PC-3 (cell line): ENCODE measurements around the gene NEDD4L. TPM values are rescaled to one million over a fixed set of nuclear protein-coding genes. Genes with fewer than 3 reads are reported as not detected.

ENCODE experiments used
- ATAC-seq: fragments of 200-7000 bp; cut with Tn5 transposase; 2 replicates; pipeline ENCODE4 v1.9.1; 2020; ENCODE audit warnings: mild to moderate bottlenecking, moderate library complexity
- BruUV-seq: library from RNA; stranded (reverse); fragments of 400-500 nt; replicated peaks from 2 replicates; lab custom pipeline; 2021; lab: Mats Ljungman, UMichigan
- CTCF ChIA-PET: fragments of 300-600 bp; sonication (Branson Sonifier 250); formaldehyde crosslinking; loops from one replicate; lab custom pipeline; 2022; ENCODE audit warnings: antibody characterized with exemption; lab: Charles Lee
- POLR2A ChIA-PET: fragments of 300-600 bp; sonication (Branson Sonifier 250); formaldehyde crosslinking; loops from one replicate; lab custom pipeline; 2022; ENCODE audit warnings: antibody characterized with exemption; ENCODE audit not compliant: unreplicated experiment; lab: Charles Lee
- DNase-seq: peaks from one replicate; pipeline ENCODE4 v3.0.0-alpha.2; 2015
- H2AFZ ChIP-seq: fragments of 300-600 bp; sonication (generic); 2 replicates; pipeline ENCODE4 v1.6.0; 2016; ENCODE audit warnings: antibody characterized with exemption, low read length
- H3F3A ChIP-seq: fragments of 300-600 bp; sonication (generic); one replicate; pipeline ENCODE4 v1.6.0; 2017; ENCODE audit warnings: antibody characterized with exemption, low read length, control low read depth, mild to moderate bottlenecking; ENCODE audit not compliant: unreplicated experiment
- H3K27ac ChIP-seq: fragments of 300-600 bp; sonication (generic); 2 replicates; pipeline ENCODE4 v1.5.1; 2016; ENCODE audit warnings: mild to moderate bottlenecking, low read length
- H3K27me3 ChIP-seq: fragments of 300-600 bp; sonication (generic); 2 replicates; pipeline ENCODE4 v1.6.1; 2016; ENCODE audit warnings: low read length, mixed read lengths
- H3K36me3 ChIP-seq: fragments of 300-600 bp; sonication (generic); 2 replicates; pipeline ENCODE4 v1.6.1; 2016; ENCODE audit warnings: low read depth, mixed run types, low read length, mixed read lengths
- H3K4me1 ChIP-seq: fragments of 300-600 bp; sonication (generic); 2 replicates; pipeline ENCODE4 v1.5.1; 2016; ENCODE audit warnings: low read length; ENCODE audit not compliant: insufficient read depth
- H3K4me2 ChIP-seq: fragments of 300-600 bp; sonication (generic); 2 replicates; pipeline ENCODE4 v1.6.0; 2016; ENCODE audit warnings: low read length
- H3K4me3 ChIP-seq: fragments of 300-600 bp; sonication (generic); 2 replicates; pipeline ENCODE4 v1.5.1; 2016; ENCODE audit warnings: mild to moderate bottlenecking, low read length, mixed read lengths
- H3K79me2 ChIP-seq: fragments of 300-600 bp; sonication (generic); 2 replicates; pipeline ENCODE4 v1.6.1; 2017; ENCODE audit warnings: low read length, mixed read lengths
- H3K9ac ChIP-seq: fragments of 300-600 bp; sonication (generic); 2 replicates; pipeline ENCODE4 v1.6.0; 2016; ENCODE audit warnings: mild to moderate bottlenecking, low read length
- H3K9me2 ChIP-seq: fragments of 300-600 bp; sonication (generic); replicated peaks from 2 replicates; pipeline ENCODE4 v1.6.1; 2016; ENCODE audit warnings: mixed run types, low read length, mixed read lengths
- H3K9me3 ChIP-seq: fragments of 300-600 bp; sonication (generic); 2 replicates; pipeline ENCODE4 v1.6.1; 2016; ENCODE audit warnings: low read length, mixed read lengths
- H4K20me1 ChIP-seq: fragments of 300-600 bp; sonication (generic); 2 replicates; pipeline ENCODE4 v1.6.1; 2016; ENCODE audit warnings: low read length, mixed read lengths
- CTCF ChIP-seq: fragments of 300-600 bp; sonication (generic); conservative IDR thresholded peaks from 2 replicates; pipeline ENCODE4 v1.5.1; 2017; ENCODE audit warnings: antibody characterized with exemption, low read depth, mild to moderate bottlenecking, low read length
- EZH2 ChIP-seq: fragments of 300-600 bp; sonication (generic); IDR thresholded peaks from one replicate; pipeline ENCODE4 v1.6.1; 2017; ENCODE audit warnings: antibody characterized with exemption, mild to moderate bottlenecking, low read length; ENCODE audit not compliant: unreplicated experiment
- intact Hi-C: fragments of 100-400 bp; cut with micrococcal nuclease; formaldehyde crosslinking; loops from 2 replicates; pipeline ENCODE4 v1.9.0; 2023
- total RNA-seq: library from RNA; depleted of rRNA; stranded (reverse); fragments of >200 nt; gene quantifications from 2 replicates; pipeline ENCODE4 v1.2.3, GENCODE V29; 2014

The NEDD4L gene
- total RNA-seq, 1 experiment from 2014 or later, result 105 TPM

DNA sequence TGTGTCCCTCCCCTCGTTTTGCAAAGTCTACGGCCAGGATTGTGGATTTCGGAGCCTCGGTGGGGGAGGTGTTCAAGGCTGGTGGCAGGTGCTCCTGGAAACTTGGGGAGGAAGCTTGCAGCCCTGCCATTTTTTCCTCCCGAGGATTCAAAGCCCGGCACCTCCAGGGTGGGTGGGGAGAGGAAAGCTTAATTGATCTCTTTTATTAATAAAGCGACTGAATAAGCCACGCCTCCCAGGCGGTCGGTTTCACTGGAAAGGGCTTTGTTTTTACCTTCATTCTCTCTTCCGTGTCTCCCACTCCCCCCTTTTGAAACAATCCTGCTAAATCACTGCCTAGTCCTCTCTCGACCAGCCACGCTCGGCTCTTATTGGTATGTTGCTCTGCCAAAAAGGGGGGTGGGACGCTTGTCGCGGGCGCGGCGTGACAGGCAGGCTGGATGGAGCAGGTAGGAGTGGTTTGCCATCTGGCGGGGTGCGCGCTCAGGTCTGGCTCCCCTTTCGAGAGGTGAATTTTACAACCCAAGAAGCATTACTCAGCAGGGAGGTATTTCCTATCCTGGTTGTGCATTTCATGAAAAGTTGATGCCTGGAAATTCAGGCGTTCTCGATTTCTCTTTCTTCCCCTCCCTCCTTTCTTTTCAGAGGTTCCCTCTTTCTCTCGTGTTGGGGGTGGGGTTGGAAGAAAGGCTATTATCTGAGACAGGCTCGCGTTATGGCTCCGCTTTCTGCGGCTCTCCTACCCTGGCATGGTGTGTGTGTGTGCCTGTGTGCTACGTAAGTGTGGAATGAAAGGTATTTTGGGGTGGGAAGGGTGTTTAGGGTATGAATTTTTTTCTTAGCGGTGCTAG is 1.4 kb downstream of the NEDD4L start:
- Histone ChIP-seq H3F3A (no peaks in the 10 kb centered on the region), H3K79me2 (peaks cover 58% of the 10 kb centered on the region), H3K36me3 (no peaks in the 10 kb centered on the region), H3K9me3 (no peaks in the 10 kb centered on the region), H3K4me1 (peaks cover 17% of the 10 kb centered on the region), H3K27me3 (no peaks in the 10 kb centered on the region), H3K4me2 (peak overlapping the region; percentile 97), H2AFZ (peak overlapping the region; percentile 75), H3K9me2 (no peaks in the 10 kb centered on the region), H4K20me1 (no peaks in the 10 kb centered on the region), H3K4me3 (peak overlapping the region; percentile 95), H3K9ac (peak overlapping the region; percentile 67), H3K27ac (peak overlapping the region; percentile 71)
- TF ChIP-seq EZH2 (no peak), CTCF (0 out of 2 replicates have a peak, but pooled peaks have one; percentile 4)
- BruUV-seq, result TSS peak; percentile 89
- POLR2A ChIA-PET, result interaction anchor here (0.6 kb wide), 1 partner anchor 418 kb away, joined by 3 read pairs; no protein-coding TSS in a partner anchor
- intact Hi-C loops, result loop anchor here (2.0 to 10.0 kb wide), 4 partner anchors 43 to 449 kb away; partner anchors contain the start of gene ATP8B1
- ATAC-seq (peak; percentile 53), DNase-seq (peak; percentile 86)
- CTCF ChIA-PET, result interaction anchor here (0.6 to 1.6 kb wide), 3 partner anchors 76 to 402 kb away, joined by 4 to 11 read pairs (median 5); no protein-coding TSS in a partner anchor

DNA sequence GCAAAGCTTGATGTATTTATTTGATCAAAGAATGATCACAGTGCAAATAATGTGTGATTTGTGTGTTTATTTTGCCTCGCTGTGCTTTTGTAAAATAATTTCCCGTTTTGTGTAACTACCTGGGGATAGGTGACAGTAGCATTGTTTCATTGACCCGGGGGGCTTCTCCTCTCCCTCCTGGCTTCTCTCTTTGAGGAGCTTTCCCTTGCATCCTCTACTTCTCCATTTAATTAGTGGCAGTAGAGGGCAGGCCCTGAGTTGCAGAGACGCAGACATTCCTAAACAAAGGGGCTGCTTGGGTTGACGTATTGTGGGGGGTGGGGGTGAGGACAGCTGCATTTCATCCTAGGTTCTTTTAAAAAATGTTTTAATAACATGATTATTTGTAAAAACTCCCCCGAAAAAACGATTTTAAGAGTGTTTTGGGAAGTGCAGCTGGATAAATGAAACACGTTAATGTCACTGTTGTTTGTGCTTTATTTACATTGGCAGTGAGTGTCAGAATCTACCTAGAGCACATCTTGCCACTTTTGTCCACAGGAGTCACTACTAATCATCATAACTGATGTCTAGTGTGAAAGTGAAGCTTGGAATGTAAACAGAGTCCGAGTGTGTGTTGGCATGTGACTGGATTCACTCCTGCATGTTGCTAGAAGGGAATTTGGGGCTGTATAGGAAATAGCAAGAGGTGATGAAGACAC is 2.2 kb downstream of the NEDD4L start:
- Histone ChIP-seq H3K79me2 (peaks cover 66% of the 10 kb centered on the region), H3K27me3 (no peaks in the 10 kb centered on the region), H3K9me2 (no peaks in the 10 kb centered on the region), H3K9ac (peak overlapping the region; percentile 67), H3K36me3 (no peaks in the 10 kb centered on the region), H3K4me1 (peaks cover 17% of the 10 kb centered on the region), H3K27ac (peak overlapping the region; percentile 71), H3K9me3 (no peaks in the 10 kb centered on the region), H2AFZ (peak overlapping the region; percentile 75), H4K20me1 (no peaks in the 10 kb centered on the region), H3K4me3 (peak overlapping the region; percentile 95), H3F3A (no peaks in the 10 kb centered on the region), H3K4me2 (peak overlapping the region; percentile 97)
- TF ChIP-seq CTCF (0 out of 2 replicates have a peak, but pooled peaks have one; percentile 5), EZH2 (no peak)
- ChIA-PET POLR2A (interaction anchor here (0.6 kb wide), 1 partner anchor 419 kb away, joined by 3 read pairs; no protein-coding TSS in a partner anchor), CTCF (interaction anchor here (0.6 to 1.6 kb wide), 3 partner anchors 76 to 403 kb away, joined by 4 to 11 read pairs (median 5); no protein-coding TSS in a partner anchor)
- DNase-seq (peak; percentile 46), ATAC-seq (no peak)
- BruUV-seq, result TSS peak; percentile 18
- intact Hi-C loops, result loop anchor here (2.0 to 10.0 kb wide), 3 partner anchors 43 to 449 kb away; no protein-coding TSS in a partner anchor
